ENCODE results near the gene GRK5.

Gene GRK5

DNA sequence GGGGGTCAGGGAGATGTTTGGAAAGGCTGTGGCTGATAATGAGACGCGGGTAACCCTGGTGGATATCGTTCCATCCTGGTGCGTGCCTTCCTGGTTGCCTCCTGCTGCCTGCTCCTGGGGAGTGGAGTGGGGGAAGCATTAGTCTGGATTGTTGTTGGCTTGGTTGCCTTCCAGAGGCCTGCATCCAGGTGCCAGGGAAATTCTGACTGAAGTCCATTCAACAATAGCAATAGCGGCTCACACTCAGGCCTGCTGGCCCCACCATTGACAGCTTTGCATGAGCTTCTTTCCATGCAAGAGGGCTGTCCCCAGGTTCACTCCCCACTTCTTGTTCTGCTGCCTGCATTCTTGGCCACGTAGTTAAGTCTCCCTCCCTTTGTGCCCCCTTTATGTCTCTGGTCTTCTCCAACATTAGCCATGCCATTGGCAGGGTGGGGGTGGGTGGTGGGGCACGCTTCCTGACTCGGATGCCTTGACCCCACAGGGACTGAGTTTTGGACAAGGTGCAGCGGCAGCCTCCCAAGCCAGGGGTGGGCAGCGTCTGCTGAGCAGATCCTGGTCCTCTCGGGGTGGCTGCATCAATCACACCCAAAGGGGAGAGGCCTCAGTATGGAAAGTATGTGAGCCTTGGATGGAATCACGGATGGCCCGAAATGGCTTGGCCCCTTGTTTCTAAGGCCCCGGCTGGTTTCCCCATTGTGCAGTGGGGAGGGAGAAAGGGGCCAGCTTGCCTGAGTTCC is 150.2 kb downstream of the GRK5 start:
- H3K4me3 ChIP-seq (ENCODE audit: low read depth in 1 of 5, low read length in 5 of 5): no peak overlapping the region
- H3K27me3 ChIP-seq (ENCODE audit: control insufficient read depth in 5 of 5, insufficient read depth in 4 of 5, low read length in 5 of 5): peaks cover 0 to 4% (median 0%) of the 10 kb centered on the region in 5 donors
- peaks cover 0 to 12% (median 8%) of the 10 kb centered on the region in 5 donors for H3K4me1 ChIP-seq (ENCODE audit: control insufficient read depth in 5 of 5, insufficient read depth in 5 of 5, low read length in 5 of 5)
- peaks cover 2 to 11% (median 8%) of the 10 kb centered on the region in 5 donors for H3K9me3 ChIP-seq (ENCODE audit: control insufficient read depth in 5 of 5, low read length in 5 of 5)
- peaks cover 0 to 3% (median 0%) of the 10 kb centered on the region in 5 donors for H3K36me3 ChIP-seq (ENCODE audit: control insufficient read depth in 5 of 5, insufficient read depth in 5 of 5, low read length in 5 of 5)
- no peak overlapping the region for H3K27ac ChIP-seq (ENCODE audit: low read depth, low read length)
- H3K9ac ChIP-seq (ENCODE audit: low read length in 5 of 5): no peak overlapping the region

DNA sequence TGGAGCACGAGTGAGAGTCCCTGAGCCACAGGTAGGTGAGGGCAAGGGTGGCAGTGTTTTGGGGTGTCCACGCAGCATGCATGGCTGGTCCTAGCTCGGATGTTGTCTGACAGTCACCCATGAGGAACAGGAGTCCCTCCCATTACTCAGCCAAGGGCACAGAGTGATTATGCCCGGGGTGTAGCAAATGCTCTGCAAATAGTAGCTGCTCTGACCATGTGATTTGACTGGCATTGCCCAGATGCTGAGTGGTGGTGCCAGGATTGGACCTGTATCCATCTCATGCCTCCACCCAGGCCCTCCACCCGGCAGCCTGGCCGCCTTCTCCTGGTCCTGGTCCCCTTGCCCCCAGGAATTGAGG is 150.8 kb downstream of the GRK5 start:
- Histone ChIP-seq H3K4me3 (ENCODE audit: low read depth in 1 of 5, low read length in 5 of 5) (no peak overlapping the region), H3K9ac (ENCODE audit: low read length in 5 of 5) (no peak overlapping the region), H3K27ac (ENCODE audit: low read depth, low read length) (no peak overlapping the region), H3K36me3 (ENCODE audit: control insufficient read depth in 5 of 5, insufficient read depth in 5 of 5, low read length in 5 of 5) (peaks cover 0 to 3% (median 0%) of the 10 kb centered on the region in 5 donors), H3K9me3 (ENCODE audit: control insufficient read depth in 5 of 5, low read length in 5 of 5) (peaks cover 2 to 10% (median 8%) of the 10 kb centered on the region in 5 donors), H3K27me3 (ENCODE audit: control insufficient read depth in 5 of 5, insufficient read depth in 4 of 5, low read length in 5 of 5) (peaks cover 0 to 4% (median 0%) of the 10 kb centered on the region in 5 donors), H3K4me1 (ENCODE audit: control insufficient read depth in 5 of 5, insufficient read depth in 5 of 5, low read length in 5 of 5) (peaks cover 0 to 14% (median 8%) of the 10 kb centered on the region in 5 donors)

DNA sequence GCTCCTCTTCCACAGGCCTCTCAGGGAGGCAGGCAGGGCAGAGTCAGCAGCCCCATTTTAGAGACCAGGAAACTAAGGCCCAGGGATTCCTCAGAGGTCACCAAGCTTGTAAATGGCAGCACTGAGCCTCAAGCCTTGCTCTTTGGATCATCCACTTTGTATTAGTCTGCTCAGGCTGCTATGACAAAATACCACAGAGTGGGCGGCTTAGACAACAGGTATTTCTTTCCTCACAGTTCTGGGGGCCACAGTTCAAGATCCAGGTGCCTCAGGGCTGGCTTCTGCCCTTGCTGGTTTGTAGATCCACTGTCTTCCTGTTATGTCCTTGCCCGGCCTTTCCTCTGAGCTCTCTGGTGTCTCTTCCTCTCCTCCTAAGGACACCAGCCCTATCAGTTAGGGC is 151.2 kb downstream of the GRK5 start:
- Histone ChIP-seq H3K4me3 (ENCODE audit: low read depth in 1 of 5, low read length in 5 of 5) (no peak overlapping the region), H3K9me3 (ENCODE audit: control insufficient read depth in 5 of 5, low read length in 5 of 5) (peaks cover 2 to 10% (median 8%) of the 10 kb centered on the region in 5 donors), H3K4me1 (ENCODE audit: control insufficient read depth in 5 of 5, insufficient read depth in 5 of 5, low read length in 5 of 5) (peaks cover 0 to 14% (median 8%) of the 10 kb centered on the region in 5 donors), H3K36me3 (ENCODE audit: control insufficient read depth in 5 of 5, insufficient read depth in 5 of 5, low read length in 5 of 5) (peaks cover 0 to 3% (median 0%) of the 10 kb centered on the region in 5 donors), H3K27me3 (ENCODE audit: control insufficient read depth in 5 of 5, insufficient read depth in 4 of 5, low read length in 5 of 5) (peaks cover 0 to 4% (median 0%) of the 10 kb centered on the region in 5 donors), H3K27ac (ENCODE audit: low read depth, low read length) (no peak overlapping the region), H3K9ac (ENCODE audit: low read length in 5 of 5) (no peak overlapping the region)

DNA sequence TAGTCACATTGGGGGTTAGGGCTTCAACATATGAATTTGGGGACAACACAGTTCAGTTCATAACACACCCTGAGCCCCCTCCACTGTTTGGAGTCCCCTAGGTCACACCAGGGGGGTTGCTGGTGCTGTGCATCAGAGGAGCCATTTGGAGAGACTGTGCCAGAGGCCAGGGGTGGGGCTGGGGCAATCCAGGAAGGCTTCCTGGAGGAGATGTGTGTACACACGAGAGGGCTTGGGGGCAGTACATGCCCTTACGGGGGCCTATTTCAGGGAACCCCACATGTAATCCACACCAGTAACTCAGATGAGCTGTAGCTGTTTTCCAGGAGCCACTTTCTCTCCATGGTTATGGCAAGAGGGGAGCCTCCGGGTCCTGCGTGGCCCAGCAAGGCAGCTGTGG is 151.7 kb downstream of the GRK5 start:
- H3K27ac ChIP-seq (ENCODE audit: low read depth, low read length): no peak overlapping the region
- H3K27me3 ChIP-seq (ENCODE audit: control insufficient read depth in 5 of 5, insufficient read depth in 4 of 5, low read length in 5 of 5): peaks cover 0 to 4% (median 0%) of the 10 kb centered on the region in 5 donors

DNA sequence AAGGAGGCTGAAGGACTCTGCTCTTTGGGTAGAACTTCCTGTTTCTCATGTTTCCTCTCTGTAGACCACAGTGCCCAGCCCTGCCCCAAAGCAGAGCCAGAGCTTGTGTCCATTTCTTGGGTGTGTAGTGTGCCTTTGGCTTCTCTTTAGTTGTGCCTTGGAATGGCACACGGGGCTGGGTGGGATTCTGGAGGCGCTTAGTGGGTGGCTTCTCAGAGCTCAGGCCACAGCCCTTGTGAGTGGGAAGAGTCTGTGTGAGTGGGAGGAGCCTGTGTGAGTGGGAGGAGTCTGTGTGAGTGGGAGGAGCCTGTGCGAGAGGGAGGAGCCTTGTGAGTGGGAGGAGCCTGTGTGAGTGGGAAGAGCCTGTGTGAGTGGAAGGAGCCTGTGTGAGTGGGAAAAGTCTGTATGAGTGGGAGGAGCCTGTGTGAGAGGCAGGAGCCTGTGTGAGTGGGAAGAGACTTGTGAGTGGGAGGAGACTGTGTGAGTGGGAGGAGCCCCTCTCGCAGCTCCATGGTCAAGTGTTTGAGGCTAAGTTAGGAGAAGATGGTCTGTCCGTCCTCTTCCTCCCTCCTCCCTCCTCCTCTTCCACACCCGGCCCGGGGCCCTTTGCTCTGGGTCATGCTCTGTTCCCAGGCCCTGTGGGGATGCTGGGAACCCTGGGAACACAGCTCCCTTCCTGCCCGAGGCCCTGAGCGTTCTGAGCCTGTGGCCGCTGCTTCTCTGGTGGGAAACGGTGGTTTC is 153.0 kb downstream of the GRK5 start:
- Histone ChIP-seq H3K27ac (ENCODE audit: low read depth, low read length) (no peak overlapping the region), H3K36me3 (ENCODE audit: control insufficient read depth in 5 of 5, insufficient read depth in 5 of 5, low read length in 5 of 5) (peaks cover 0 to 3% (median 0%) of the 10 kb centered on the region in 5 donors), H3K4me1 (ENCODE audit: control insufficient read depth in 5 of 5, insufficient read depth in 5 of 5, low read length in 5 of 5) (peaks cover 0 to 21% (median 16%) of the 10 kb centered on the region in 5 donors), H3K9me3 (ENCODE audit: control insufficient read depth in 5 of 5, low read length in 5 of 5) (peaks cover 2 to 10% (median 8%) of the 10 kb centered on the region in 5 donors), H3K27me3 (ENCODE audit: control insufficient read depth in 5 of 5, insufficient read depth in 4 of 5, low read length in 5 of 5) (peaks cover 0 to 4% (median 0%) of the 10 kb centered on the region in 5 donors), H3K4me3 (ENCODE audit: low read depth in 1 of 5, low read length in 5 of 5) (no peak overlapping the region), H3K9ac (ENCODE audit: low read length in 5 of 5) (peak overlapping the region in 1 of 5 donors; percentile 44)

More for the DNA sequence above, 151.7 kb downstream of the GRK5 start:
- H3K9me3 ChIP-seq (ENCODE audit: control insufficient read depth in 5 of 5, low read length in 5 of 5): peaks cover 2 to 10% (median 8%) of the 10 kb centered on the region in 5 donors
- no peak overlapping the region for H3K9ac ChIP-seq (ENCODE audit: low read length in 5 of 5)
- no peak overlapping the region for H3K4me3 ChIP-seq (ENCODE audit: low read depth in 1 of 5, low read length in 5 of 5)
- H3K36me3 ChIP-seq (ENCODE audit: control insufficient read depth in 5 of 5, insufficient read depth in 5 of 5, low read length in 5 of 5): peaks cover 0 to 3% (median 0%) of the 10 kb centered on the region in 5 donors
- H3K4me1 ChIP-seq (ENCODE audit: control insufficient read depth in 5 of 5, insufficient read depth in 5 of 5, low read length in 5 of 5): peaks cover 0 to 14% (median 10%) of the 10 kb centered on the region in 5 donors

DNA sequence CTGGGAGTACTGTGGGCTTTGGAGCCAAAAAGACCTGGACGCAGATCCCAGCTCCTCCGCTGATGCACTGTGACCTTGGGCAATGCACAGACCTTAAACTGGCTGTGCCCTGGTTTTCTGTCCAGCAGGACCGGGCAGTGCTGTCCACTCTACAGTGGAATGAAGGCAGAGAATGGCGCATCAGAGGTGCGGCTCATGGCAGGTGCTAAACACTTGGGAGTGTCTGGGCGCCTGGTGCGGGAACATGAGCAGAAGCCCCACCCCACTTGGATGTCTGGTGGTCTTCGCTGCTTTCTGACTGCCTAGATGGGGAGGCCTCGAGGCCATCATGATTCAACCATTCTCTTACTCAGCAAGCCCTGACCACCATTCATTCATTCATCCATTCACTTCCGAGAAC is 153.7 kb downstream of the GRK5 start:
- Histone ChIP-seq H3K36me3 (ENCODE audit: control insufficient read depth in 5 of 5, insufficient read depth in 5 of 5, low read length in 5 of 5) (peaks cover 0 to 3% (median 0%) of the 10 kb centered on the region in 5 donors), H3K27ac (ENCODE audit: low read depth, low read length) (no peak overlapping the region)

DNA sequence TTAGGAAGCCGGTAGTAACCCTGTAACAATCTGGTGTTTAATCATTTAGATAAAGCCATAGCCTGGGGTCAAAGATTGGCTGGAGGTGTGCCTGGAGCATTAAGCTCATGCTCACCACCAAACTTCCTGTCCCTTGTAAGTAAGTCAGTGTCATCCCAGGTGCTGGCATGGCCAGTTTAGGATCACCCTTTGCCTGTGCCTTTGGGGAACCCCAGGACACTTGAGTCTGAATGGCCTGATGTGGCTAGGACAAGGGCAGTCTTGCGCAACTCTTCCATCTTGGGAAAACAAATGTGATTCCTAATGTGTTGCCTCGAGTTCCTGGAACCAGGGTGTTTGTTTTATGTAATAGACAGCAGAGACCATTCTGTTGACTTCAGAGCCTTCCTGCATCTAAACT is 154.8 kb downstream of the GRK5 start:
- no peak overlapping the region for H3K9ac ChIP-seq (ENCODE audit: low read length in 5 of 5)
- H3K4me1 ChIP-seq (ENCODE audit: control insufficient read depth in 5 of 5, insufficient read depth in 5 of 5, low read length in 5 of 5): peaks cover 6 to 36% (median 31%) of the 10 kb centered on the region in 5 donors
- H3K36me3 ChIP-seq (ENCODE audit: control insufficient read depth in 5 of 5, insufficient read depth in 5 of 5, low read length in 5 of 5): peaks cover 0 to 3% (median 0%) of the 10 kb centered on the region in 5 donors
- no peak overlapping the region for H3K27ac ChIP-seq (ENCODE audit: low read depth, low read length)
- H3K27me3 ChIP-seq (ENCODE audit: control insufficient read depth in 5 of 5, insufficient read depth in 4 of 5, low read length in 5 of 5): peaks cover 0 to 11% (median 0%) of the 10 kb centered on the region in 5 donors
- H3K9me3 ChIP-seq (ENCODE audit: control insufficient read depth in 5 of 5, low read length in 5 of 5): peaks cover 0 to 2% (median 0%) of the 10 kb centered on the region in 5 donors
- no peak overlapping the region for H3K4me3 ChIP-seq (ENCODE audit: low read depth in 1 of 5, low read length in 5 of 5)

More for the DNA sequence above, 153.7 kb downstream of the GRK5 start:
- Histone ChIP-seq H3K27me3 (ENCODE audit: control insufficient read depth in 5 of 5, insufficient read depth in 4 of 5, low read length in 5 of 5) (peaks cover 0 to 6% (median 0%) of the 10 kb centered on the region in 5 donors), H3K4me3 (ENCODE audit: low read depth in 1 of 5, low read length in 5 of 5) (no peak overlapping the region), H3K9ac (ENCODE audit: low read length in 5 of 5) (peak overlapping the region in 1 of 5 donors; percentile 44), H3K4me1 (ENCODE audit: control insufficient read depth in 5 of 5, insufficient read depth in 5 of 5, low read length in 5 of 5) (peaks cover 6 to 28% (median 23%) of the 10 kb centered on the region in 5 donors), H3K9me3 (ENCODE audit: control insufficient read depth in 5 of 5, low read length in 5 of 5) (peaks cover 2 to 6% (median 5%) of the 10 kb centered on the region in 5 donors)

DNA sequence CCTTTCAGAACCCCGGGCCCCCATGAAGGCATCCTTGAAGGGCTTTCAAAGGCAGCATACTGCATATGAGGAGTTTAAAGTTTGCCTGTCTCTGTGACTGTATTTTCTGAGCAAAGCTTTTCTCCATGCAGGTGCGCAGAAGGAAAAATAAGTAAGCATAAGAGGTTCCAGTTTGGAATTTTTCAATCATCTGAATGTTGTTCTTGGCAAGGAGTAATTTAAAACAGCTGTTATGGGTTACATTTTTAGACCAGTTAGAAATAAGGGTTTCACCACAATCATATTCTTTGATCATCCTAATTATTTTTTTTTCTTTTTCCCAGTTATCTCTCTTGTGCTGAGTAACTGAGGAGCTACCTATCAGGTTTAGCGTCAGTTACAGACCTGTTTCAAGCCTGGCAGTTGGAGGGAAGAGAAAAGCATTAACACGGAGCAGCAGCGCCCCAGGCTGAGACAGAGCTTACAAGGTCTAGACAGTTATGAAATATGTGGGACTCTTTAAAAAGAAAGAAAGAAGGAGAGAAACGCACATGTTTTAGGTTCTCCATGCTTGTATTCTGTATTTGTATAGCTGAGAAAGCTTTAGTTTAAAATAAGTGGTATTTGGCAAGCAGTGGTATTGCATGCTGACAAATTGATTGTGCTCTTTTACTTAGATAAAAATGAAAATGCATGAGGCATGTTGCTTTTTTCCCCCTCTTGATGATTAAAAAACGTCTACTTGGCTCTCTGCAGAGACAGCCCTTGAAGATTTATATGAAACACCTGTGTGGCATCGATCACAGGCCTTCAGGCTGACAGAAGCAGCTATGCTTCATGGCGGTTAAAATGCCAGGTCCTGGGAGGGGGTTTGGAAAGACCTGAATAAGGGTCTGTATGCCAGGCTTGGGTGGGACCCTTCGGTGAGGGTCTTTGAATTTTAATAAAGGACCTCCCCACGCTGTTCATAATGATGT is 157.6 kb downstream of the GRK5 start:
- Histone ChIP-seq H3K9ac (ENCODE audit: low read length in 5 of 5) (no peak overlapping the region), H3K4me1 (ENCODE audit: control insufficient read depth in 5 of 5, insufficient read depth in 5 of 5, low read length in 5 of 5) (peaks cover 16 to 64% (median 51%) of the 10 kb centered on the region in 5 donors), H3K27me3 (ENCODE audit: control insufficient read depth in 5 of 5, insufficient read depth in 4 of 5, low read length in 5 of 5) (peaks cover 0 to 17% (median 0%) of the 10 kb centered on the region in 5 donors), H3K9me3 (ENCODE audit: control insufficient read depth in 5 of 5, low read length in 5 of 5) (peaks cover 0 to 2% (median 0%) of the 10 kb centered on the region in 5 donors), H3K36me3 (ENCODE audit: control insufficient read depth in 5 of 5, insufficient read depth in 5 of 5, low read length in 5 of 5) (no peaks in the 10 kb centered on the region), H3K4me3 (ENCODE audit: low read depth in 1 of 5, low read length in 5 of 5) (no peak overlapping the region), H3K27ac (ENCODE audit: low read depth, low read length) (no peak overlapping the region)
